ENCODE data around the gene PACS2.

PACS2 gene

DNA sequence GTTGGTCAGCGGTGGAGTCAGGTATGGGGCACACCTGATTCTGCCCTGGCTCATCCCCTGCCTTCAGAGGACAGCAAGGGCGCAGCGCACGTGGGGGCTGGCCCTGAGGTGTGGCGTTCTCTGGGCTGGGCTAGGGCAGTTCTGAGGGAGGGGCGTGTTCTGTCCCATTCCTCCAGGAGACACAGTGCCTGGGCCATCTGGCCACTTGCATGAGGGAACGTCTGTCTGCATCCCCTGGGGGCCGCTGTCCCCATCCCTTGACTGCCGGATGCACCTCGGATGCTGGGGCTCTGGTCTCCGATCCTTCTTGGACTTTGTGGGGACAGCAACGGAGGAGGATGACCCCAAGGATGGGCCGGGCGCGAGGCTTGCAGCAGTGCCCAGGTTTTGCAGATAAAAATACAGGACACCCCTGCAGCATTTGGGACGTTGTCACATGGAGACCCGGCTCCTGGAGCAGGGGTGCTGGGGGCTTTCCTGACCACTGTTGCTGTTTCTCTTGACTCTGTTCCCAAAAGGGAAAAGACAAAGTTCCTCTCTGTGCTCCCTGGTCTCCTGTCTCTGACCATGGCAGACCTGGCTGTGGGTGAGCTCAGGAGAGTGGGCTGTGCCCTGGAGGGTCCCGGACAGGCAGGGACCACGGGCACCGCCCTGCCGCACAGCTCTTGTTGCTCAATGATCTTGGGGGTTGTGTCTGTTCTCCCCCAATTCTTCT, 112.0 kb downstream of the PACS2 start:
- no peak for DNase-seq

DNA sequence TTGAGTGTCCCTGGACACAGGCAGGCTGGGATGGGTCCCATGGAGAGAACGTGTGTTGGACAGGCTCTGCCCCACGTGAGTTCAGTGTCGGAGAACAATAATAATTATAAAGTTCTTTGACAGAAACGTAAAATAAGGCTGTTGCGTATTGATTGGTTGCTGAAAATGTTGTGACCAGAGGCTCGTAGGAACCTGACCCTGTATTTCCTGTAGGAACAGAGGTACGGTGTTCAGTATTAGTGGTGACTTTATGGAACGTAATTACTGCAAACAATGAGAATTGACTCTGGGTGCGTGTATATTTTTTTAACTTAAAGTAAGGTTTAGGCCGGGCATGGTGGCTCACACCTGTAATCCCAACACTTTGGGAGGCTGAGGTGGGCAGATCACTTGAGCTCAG, 112.9 kb downstream of the PACS2 start:
- no peak for DNase-seq

DNA sequence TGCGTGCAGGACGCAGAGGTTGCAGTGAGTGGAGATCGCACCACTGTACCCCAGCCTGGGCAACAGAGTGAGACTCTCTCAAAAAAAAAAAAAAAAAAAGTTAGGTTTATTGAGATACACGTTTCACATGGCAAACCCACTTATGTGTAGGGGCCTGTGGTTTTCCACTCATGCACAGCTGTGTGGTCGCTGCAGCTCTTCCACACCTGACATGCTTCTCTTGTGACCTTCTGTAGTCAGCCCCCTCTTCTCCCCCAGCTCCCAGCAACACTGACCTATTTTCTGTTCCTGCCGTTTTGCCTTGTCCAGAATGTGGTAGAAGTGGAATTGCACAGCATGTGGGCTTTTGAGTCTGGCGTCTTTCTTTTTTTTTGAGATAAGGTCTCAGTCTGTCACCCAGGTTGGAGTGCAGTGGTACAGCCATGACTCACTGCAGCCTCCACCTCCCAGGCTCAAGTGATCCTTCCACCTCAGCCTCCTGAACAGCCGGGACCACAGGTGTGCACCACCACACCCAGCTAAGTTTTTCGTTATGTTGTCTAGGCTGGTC, 113.5 kb downstream of the PACS2 start:
- DNase-seq: no peak

DNA sequence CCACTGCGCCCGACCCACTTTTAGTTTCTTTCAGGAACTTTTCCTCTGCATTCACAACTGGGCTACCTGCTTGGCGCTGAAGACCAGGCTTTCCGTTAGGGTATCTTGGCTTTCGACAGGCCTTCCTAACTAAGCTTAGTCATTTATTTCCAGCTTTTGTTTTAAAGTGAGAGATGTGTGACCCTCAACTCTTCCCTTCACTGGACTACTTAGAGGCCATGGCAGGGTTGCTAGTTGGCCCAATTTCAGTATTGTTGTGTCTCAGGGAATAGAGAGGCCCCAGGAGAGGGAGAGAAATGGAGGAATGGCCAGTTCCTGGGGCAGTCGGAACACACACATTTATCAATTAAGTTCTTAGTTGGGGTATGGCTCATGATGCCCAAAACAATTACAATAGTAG, 115.5 kb downstream of the PACS2 start:
- no peak for DNase-seq

DNA sequence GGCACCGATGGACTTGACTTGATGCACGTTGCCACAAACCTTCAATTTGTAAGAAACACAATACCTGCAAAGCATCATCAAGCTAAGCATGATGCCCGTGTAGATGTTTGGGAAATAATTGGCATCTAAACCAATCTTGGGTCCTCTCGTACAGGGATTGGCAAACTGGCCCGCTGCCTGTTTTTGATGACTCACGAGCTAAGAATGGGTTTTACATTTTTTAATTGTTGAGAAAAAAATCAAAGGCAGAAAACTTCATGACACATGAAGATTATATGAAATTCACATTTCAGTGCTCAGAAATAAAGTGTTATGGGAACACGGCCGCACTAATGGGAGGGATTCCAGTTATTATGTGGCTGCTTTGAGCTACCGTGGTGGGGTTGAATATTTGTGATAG, 116.0 kb downstream of the PACS2 start:
- no peak for DNase-seq

DNA sequence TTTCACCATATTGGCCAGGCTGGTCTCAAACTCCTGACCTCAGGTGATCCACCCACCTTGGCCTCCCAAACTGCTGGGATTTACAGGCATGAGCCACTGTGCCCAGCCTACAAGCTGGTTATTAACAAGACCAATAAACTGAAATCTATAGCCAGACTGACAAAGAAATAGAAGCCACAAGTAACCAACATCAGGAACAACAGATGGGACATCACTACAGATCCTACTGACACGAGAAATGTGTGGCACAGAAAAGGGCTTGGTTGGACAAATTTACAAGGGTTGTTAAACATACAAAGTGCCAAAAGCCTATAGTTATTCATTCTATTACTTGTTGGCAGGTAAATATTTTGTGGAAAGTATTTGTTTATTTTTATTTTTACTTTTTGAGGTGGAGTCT, 116.7 kb downstream of the PACS2 start:
- DNase-seq: no peak

DNA sequence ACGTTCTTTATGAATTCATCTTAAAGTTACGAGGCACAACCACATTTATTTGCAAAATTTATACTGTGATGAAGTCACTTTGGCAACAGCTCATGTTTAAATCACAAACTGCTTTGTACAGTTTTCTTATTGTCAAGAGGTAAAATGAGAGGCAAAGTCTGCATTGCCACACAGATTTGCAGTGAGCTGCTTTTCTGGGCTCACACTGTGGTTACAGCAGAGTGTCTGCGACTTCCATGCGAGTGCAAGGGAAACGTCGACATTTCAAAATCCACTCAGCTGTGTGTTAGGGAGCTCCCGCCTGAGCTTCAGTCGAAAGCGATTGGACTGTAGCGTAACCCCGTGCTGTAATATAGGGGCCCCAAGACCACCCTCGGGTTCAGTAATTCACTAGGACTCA, 118.1 kb downstream of the PACS2 start:
- DNase-seq: no peak

DNA sequence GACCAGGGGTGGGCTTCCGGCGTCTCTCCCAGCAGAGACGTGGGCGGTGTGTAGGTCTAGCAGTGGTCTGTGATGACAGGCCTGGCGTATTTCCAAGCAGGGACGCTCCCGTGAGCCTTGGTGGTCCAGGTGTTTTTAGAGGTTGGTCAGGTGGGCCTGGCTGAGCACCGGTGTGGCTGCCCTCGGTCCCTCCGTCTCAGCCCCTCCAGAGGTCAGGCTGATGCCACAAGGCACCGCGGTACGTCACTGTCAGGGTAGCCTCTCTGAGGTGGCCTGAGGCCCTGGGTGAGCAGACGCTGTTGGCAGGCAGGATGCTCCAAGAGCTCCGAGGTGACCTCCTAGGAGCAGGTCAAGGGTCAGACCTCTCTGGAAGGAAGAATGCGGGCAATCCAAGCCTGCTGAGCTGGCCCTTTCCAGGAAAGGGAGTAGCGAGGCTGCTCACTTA, 118.6 kb downstream of the PACS2 start:
- DNase-seq: no peak

DNA sequence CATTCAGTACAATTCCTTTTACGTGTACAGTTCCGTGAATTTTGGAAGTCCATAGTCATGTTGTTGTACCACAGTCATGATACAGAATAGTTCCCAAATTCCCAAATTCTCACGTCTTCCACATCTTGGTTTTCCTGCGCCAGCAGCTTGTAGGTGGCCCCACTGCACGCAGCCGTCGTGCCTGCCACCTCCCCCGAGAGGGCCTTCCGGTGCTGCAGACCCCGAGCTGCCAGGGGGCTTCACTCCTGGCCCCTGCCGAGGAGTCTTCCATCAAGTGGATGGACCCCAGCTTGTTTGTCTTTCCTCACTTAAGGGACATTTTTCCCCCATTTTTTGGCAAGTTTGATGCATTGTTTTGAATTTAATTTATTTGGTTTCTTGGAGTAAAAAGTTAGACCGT, 121.9 kb downstream of the PACS2 start:
- DNase-seq: no peak

DNA sequence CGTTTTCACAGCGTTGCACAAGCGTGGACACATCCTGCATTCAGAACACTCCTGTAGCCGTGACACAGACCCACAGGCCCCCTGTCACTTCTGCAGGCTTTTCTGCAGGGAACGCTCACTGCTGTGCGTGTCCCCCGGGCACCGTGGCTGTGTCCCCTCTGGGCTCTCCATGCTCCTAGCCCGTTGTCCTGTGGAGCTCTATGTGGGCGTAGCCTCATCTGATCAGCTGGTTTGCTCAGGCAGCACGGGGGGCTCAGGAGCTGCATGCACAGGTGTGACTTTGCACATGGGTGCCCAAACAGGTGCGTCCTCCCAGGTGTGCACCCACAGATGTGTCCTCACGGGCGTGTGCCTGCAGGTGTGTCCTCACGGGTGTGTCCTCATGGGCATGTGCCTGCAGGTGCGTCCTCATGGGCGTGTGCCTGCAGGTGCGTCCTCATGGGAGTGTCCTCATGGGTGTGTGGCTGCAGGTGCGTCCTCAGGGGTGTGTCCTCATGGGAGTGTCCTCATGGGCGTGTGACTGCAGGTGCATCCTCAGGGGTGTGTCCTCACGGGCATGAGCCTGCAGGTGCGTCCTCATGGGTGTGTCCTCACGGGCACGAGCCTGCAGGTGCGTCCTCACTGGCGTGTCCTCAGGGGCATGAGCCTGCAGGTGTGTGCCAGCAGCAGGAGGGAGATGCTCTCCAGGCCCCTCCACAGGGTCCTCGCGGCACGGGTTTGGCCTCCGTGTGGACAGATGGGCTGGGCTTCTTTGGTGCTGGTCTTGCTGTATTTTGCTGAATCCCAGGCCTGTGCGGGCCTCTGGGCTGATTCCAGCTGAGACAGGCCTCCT, 122.6 kb downstream of the PACS2 start:
- no peak for DNase-seq

DNA sequence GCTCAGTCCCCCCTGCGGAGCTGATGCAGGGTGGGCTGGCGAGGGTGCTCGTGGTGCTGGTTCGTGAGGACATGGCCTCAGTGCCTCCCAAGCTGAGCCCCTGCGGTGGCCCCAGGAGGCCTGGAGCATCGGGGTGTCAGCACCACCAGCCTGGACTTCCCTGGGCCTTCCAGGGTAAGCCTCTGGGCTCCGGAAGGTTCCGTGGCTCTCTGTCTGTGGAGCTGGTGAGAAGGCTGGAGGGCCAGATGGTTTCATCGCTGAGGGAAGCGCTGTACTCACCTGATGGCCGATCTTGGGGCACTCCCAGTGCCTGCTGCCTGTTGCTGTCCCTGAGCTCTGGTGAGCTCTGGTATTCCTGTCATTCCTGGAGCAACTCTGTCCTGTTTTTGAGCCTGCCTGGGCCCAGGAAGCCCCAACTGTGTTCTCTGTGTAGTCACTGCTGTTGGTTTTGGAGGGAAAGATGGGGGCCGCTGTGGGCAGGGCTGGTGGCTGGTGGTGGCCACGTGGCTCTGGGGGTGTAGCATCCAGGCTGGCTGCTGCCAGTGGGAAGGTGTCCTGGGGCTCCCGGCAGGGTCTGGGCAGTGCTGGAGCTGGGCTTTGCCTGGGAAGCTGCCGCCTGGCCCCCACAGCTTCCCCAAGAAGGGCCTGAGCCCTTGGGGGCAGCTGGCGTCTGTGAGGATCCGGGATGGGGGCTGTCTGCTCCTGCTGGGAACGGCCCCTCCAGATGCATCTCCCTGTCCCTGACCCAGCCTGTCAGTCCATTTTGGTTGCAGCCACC, 123.4 kb downstream of the PACS2 start:
- no peak for DNase-seq

DNA sequence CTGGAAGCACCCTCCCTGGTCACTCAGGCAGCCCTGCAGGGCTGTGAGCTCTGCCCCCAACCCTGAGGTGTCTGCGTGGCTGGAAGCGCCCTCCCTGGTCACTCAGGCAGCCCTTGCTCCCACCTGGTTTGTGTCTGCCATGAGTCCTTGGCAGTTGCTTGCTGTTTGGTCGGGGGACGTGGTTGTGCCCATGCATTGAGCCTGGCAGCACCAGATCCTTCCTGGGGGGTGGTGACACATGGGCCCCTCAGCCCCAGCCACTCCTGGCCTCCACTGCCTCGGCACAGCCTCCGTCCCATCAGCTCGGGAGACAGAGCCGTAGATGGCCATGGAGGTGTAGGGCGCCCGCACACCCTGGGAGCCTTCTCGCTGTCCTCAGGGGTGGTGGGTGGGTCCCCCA, 124.6 kb downstream of the PACS2 start:
- no peak for DNase-seq

DNA sequence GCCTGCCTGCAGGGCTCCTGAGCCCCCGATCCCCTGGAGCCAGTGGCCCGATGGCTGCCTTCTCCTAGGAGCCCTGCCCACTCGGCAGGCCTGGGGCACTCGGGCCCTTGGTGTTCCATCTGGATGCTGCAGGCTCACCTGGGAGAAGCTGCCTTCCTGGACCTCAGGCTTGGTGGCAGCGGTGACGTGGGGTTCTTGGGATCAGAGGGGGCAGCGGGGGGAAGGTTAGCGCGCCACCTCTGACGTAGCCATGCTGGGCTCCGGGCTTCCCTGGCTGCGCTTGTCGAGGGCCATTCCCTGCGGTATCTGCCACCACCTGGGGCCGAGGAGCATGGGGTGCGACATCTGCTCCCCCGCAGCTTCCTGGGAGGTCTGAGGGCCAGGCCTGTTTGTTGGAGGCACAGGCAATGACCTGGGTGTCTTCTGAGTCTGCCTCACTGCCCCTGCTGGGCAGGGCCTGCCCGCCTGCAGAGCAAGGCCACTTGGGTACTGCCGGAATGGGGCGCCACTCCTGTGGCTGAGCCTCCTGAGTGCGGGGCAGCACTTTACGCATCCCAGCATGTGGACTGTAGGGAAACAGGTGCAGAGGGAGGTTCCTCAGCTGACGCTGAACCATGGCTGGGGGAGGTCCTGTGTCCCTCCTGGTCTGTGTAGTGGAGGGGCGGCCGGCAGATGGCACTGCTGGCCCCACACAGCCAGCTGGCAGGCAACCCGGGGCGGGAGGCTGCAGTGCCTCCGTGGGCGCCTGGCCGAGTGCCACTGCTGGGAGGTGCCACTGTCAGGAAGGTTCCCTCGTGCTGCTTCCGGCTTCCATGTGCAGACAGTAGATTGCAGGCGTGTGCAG, 125.4 kb downstream of the PACS2 start:
- no peak for DNase-seq

DNA sequence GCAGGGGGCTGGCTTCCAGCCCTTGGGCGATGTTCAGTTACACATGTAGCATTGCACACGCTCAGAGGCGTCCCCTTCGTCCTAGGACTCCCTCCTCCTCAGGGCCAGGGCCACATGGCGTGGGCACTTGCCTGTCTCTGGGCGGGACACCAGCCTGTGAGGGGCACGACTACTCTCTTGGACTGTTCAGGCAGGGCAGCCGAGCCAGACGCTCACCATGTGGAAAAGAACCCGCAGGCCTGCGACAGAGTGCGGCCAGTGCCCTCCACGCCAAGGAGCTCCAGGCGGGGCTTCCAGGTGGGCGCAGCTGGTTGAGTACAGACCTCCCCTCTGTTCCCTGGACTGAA, 126.0 kb downstream of the PACS2 start:
- DNase-seq: no peak

DNA sequence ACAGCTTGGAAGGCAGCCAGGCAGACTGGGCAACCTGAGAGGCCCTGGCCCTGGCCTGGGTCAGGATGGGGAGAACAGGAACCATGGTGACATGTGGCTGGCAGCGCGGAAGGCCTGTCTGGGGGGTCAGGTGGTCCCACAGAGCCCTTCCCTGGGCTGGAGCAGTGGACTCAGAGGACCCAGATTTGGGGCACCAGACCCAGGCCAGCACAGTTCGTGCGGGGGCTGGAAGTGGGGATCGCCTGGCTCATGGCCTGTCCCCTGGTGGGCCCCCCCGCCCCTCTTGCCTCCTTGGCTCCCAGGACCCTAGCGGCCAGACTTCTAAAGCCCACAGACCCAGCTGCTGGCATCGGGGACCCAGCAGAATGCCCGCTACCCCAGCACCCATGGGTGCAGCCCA, 126.4 kb downstream of the PACS2 start:
- no peak for DNase-seq

DNA sequence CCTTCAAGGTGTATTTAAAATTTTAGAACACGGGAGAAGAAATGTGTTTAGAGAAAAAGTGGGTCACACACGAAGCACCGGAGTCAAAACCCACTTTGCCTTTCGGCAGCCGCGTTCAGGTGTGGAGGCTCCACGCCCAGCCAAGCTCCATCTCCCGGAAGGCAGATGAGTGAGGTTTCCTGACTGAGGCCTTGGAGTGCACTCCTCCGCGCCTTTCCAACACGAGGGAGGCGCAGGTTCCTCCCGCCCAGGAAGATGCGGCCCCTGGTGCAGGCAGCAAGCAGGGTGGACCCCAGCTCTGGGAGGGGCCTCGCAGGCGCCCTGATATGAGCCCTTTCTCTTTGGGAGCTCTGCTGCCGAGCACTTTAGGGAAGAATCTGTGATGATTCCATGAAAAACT, 127.6 kb downstream of the PACS2 start:
- no peak for DNase-seq

DNA sequence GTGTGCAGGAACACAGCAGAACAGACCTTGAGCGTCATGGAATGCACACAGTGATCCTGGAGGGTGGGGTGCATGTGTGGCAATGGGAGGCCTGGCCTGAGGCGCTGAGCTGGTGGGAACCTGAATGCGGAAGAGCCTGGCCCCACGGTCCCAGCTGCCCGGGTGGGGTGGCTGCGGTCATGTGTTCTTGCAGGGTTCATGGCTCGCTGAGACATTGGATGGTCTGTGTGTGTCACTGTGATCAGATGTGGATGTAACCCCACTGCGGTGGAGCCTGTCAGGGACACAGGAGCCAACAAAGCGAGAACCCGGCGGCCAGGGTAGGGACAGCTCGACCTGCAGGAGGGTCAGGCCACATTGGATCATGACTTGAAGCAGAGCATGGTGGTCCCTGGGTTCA, 128.3 kb downstream of the PACS2 start:
- no peak for DNase-seq

DNA sequence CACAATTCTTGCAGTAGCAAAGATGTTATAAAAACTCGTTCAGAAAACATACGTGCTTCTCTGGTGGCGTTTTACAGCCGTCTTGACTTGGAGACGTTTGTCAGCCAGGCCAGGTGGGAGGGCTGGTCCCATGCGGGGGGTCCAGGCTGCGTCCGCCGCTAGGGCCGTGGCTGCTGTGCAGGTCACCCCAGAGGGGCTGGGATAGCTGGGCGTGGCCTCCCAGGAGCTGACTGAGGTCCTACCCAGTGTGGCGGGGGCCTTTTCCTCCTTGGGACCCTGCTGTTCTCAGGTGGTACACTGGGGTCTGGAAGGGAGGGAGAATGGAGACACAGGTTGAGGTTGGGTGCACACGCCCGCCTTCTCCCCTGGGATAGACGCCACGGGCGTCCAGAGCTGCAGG, 130.3 kb downstream of the PACS2 start:
- DNase-seq: no peak

DNA sequence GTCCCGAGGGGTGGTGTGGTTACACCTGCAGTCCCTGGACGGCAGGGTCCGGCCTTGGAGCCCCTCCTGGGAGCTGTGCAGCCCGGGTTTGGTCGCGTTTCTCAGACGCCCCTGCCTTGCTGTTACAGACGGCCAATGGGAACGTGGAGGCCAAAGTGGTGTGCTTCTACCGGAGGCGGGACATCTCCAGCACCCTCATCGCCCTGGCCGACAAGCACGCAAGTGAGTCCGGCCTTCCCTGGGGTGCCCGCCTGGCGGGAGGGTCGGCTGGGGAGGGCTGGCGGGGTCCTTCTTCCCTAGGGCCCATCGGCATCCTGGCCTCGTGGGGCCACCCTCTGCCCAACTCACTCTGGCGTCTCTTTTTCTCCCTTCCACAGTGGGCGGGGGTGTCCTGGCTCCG, 130.7 kb downstream of the PACS2 start:
- no peak for DNase-seq

DNA sequence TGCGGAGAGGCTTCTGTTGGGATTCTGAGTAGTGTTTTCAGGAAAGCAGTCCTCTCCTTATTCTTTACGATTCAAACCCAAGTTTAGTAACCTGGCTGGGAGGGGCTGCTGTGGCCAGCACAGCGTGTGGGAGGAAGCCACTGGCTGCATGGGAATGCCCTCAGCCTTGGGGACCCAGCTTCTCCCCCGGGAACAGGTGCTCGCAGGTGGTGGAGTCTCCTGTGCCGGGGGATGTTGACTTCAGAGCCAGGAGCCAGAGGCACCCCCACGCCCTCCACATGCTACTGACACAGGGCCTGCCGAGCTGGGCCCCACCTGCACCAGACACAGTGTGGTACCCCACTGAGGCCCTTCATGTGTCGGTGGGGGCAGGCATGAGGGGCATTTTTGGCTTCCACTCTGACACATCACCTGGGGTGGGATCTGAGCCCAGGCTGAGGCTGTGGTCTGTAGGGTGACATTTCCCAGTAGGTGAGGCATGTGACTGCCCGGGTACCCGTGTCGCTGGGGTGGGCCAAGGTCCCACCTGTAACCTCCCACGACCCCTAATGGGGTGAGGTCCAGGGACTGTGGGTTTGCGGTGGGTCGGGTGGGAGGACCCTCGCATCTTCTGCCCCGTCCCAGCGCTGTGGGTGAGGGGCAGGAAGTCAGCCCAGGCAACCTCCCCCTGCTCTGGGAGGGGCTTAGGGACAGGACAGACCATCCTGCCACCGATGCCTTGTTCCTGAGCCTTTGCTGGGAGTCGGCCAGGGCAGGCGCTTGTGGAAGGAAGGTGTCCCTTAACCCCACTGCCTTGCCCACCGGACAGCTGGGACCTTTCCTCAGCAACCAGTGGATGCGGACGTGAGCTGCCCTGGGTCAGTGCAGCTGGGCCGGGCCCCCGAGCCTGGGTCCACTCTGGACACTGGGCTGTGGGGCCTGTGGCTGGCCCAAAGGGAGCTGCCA, 131.6 kb downstream of the PACS2 start:
- no peak for DNase-seq

DNA sequence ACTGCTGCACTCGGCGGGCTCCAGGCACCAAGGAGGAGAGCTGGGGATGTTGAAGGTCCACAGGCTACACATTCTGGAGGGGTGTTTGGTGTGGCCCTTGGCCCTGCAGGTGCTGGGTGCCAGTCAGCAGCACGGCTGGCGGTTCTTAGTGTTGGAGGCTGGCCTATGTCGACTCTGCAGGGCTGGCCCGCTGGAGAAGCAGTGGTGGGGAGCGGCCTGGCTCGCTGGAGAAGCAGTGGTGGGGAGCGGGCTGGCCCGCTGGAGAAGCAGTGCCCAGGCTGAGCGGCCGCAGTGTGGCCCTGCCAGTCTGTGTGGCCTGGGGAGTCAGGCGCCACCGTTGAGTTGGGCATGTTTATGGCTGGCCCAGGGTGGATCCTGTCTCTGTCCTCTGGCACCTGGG, 132.4 kb downstream of the PACS2 start:
- no peak for DNase-seq
